ENCODE results near the gene POP5. TPM values are rescaled to one million over a fixed set of nuclear protein-coding genes. Genes with fewer than 3 reads are reported as not detected.
"Not testable (repeated sequence)": the region's sequence is repeated elsewhere in the genome, so short reads cannot be mapped to it uniquely, and the experiment has no call there.

Gene POP5
- total RNA-seq, 1 experiment from 2014 or later, result 81.0 TPM

DNA sequence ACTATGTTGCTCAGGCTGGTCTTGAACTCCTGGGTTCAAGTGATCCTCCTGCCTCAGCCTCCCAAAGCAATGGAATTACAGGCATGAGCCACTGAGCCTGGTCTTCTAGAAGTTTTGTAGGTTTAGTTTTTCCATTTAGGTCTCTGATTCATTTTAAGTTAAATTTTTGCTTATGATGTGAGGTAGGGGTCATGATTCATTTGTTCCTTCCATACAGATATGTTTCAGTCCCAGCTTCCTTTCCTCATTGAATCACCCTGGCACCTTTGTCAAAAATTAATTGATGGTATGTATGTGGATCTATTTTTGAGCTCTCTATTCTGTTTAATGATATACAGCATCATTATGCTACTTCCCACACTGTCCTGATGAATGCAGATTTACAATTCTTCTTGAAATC, 33.6 kb upstream of the POP5 start:
- TF ChIP-seq, protein P1, sequence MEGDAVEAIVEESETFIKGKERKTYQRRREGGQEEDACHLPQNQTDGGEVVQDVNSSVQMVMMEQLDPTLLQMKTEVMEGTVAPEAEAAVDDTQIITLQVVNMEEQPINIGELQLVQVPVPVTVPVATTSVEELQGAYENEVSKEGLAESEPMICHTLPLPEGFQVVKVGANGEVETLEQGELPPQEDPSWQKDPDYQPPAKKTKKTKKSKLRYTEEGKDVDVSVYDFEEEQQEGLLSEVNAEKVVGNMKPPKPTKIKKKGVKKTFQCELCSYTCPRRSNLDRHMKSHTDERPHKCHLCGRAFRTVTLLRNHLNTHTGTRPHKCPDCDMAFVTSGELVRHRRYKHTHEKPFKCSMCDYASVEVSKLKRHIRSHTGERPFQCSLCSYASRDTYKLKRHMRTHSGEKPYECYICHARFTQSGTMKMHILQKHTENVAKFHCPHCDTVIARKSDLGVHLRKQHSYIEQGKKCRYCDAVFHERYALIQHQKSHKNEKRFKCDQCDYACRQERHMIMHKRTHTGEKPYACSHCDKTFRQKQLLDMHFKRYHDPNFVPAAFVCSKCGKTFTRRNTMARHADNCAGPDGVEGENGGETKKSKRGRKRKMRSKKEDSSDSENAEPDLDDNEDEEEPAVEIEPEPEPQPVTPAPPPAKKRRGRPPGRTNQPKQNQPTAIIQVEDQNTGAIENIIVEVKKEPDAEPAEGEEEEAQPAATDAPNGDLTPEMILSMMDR (IDR thresholded peaks at IDR 0.05; ENCODE audit: unreplicated experiment), result no peak
- Mint-ChIP-seq H3K4me3 (ENCODE audit: low read depth, unreplicated experiment) (no peak overlapping the region), H3K4me1 (ENCODE audit: low read depth, unreplicated experiment) (peaks cover under 1% of the 10 kb centered on the region), H3K36me3 (ENCODE audit: insufficient read depth, unreplicated experiment) (no peaks in the 10 kb centered on the region), H3K27ac (ENCODE audit: unreplicated experiment) (no peak overlapping the region), H3K9me3 (ENCODE audit: low read depth, unreplicated experiment) (no peaks in the 10 kb centered on the region), H3K27me3 (ENCODE audit: unreplicated experiment) (peaks cover 80% of the 10 kb centered on the region)
- CTCF ChIA-PET, result no interaction called here
- intact Hi-C loops (cut with micrococcal nuclease; ENCODE audit: unreplicated experiment), result no loop called here
- no TSS peak for BruUV-seq (replicated peaks)
- no peak for DNase-seq

DNA sequence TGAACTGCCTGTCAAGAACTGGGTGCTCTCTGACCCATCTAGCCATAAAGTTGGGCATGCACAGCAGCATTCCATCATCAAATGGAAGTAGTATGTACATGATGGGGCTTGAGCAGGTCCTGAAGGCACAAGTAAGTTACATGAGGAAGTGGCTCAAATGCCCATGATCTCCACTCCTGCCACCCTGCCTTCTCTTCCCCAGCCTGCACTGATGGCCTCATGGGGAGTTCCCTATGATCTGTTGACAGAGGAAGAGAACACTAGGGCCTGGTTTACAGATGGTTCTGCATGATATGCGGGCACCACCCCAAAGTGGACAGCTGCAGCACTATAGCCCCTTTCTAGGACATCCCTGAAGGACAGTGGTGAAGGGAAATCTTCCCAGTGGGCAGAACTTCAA, 30.3 kb upstream of the POP5 start:
- BruUV-seq (replicated peaks); CTCF ChIA-PET; H3K27ac Mint-ChIP-seq (ENCODE audit: unreplicated experiment); intact Hi-C loops (cut with micrococcal nuclease; ENCODE audit: unreplicated experiment); H3K4me1 Mint-ChIP-seq (ENCODE audit: low read depth, unreplicated experiment); H3K36me3 Mint-ChIP-seq (ENCODE audit: insufficient read depth, unreplicated experiment); H3K4me3 Mint-ChIP-seq (ENCODE audit: low read depth, unreplicated experiment); DNase-seq; H3K9me3 Mint-ChIP-seq (ENCODE audit: low read depth, unreplicated experiment): not testable (repeated sequence)
- peaks cover 81% of the 10 kb centered on the region for H3K27me3 Mint-ChIP-seq (ENCODE audit: unreplicated experiment)

DNA sequence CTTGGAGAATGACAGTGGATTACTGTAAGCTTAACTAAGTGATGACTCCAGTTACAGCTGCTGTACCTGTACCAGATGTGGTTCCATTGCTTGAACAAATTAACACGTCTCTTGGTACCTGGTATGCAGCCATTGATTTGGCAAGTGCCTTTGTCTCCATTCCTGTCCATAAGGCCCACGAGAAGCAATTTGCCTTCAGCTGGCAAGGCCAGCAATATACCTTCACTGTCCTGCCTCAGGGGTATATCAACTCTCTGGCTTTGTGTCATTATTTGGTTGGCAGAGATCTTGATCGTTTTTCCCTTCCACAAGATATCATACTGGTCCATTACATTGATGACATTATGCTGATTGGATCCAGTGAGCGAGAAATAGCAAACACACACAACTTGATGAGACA, 29.4 kb upstream of the POP5 start:
- no peaks in the 10 kb centered on the region for H3K9me3 Mint-ChIP-seq (ENCODE audit: low read depth, unreplicated experiment)
- H3K36me3 Mint-ChIP-seq (ENCODE audit: insufficient read depth, unreplicated experiment), result no peaks in the 10 kb centered on the region
- DNase-seq, result no peak
- H3K4me1 Mint-ChIP-seq (ENCODE audit: low read depth, unreplicated experiment), result no peaks in the 10 kb centered on the region
- BruUV-seq (replicated peaks), result no TSS peak
- no peak overlapping the region for H3K27ac Mint-ChIP-seq (ENCODE audit: unreplicated experiment)
- CTCF ChIA-PET, result no interaction called here
- TF ChIP-seq, protein P1 (IDR thresholded peaks at IDR 0.05; ENCODE audit: unreplicated experiment), result no peak
- intact Hi-C loops (cut with micrococcal nuclease; ENCODE audit: unreplicated experiment), result no loop called here
- no peak overlapping the region for H3K4me3 Mint-ChIP-seq (ENCODE audit: low read depth, unreplicated experiment)
- H3K27me3 Mint-ChIP-seq (ENCODE audit: unreplicated experiment), result peaks cover 87% of the 10 kb centered on the region

DNA sequence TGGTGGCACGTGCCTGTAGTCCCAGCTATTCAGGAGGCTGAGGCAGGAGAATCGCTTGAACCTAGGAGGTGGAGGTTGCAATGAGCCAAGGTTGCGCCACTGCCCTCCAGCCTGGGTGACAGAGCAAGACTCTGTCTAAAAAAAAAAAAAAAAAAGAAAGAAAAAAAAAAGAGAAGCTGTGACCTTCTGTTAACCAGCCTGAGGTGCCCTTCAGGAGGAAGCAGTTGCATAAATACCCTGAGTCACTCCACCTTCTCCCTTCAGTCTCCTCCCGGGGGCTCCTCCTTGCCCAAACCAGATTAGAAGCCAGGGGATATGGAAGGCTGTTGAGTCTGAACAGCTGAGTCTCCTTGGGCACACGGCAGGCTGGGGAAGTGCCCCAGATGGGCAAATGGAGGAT, 21.2 kb upstream of the POP5 start:
- H3K9me3 Mint-ChIP-seq (ENCODE audit: low read depth, unreplicated experiment); H3K4me3 Mint-ChIP-seq (ENCODE audit: low read depth, unreplicated experiment); BruUV-seq (replicated peaks); H3K27ac Mint-ChIP-seq (ENCODE audit: unreplicated experiment); H3K36me3 Mint-ChIP-seq (ENCODE audit: insufficient read depth, unreplicated experiment); intact Hi-C loops (cut with micrococcal nuclease; ENCODE audit: unreplicated experiment): not testable (repeated sequence)
- DNase-seq, result peak; percentile 24
- peaks cover 21% of the 10 kb centered on the region for H3K4me1 Mint-ChIP-seq (ENCODE audit: low read depth, unreplicated experiment)
- CTCF ChIA-PET, result interaction anchor here (0.6 to 1.2 kb wide), 3 partner anchors 37 to 376 kb away, joined by 3 read pairs; partner anchors contain the start of gene HNF1A
- peaks cover 14% of the 10 kb centered on the region for H3K27me3 Mint-ChIP-seq (ENCODE audit: unreplicated experiment)

DNA sequence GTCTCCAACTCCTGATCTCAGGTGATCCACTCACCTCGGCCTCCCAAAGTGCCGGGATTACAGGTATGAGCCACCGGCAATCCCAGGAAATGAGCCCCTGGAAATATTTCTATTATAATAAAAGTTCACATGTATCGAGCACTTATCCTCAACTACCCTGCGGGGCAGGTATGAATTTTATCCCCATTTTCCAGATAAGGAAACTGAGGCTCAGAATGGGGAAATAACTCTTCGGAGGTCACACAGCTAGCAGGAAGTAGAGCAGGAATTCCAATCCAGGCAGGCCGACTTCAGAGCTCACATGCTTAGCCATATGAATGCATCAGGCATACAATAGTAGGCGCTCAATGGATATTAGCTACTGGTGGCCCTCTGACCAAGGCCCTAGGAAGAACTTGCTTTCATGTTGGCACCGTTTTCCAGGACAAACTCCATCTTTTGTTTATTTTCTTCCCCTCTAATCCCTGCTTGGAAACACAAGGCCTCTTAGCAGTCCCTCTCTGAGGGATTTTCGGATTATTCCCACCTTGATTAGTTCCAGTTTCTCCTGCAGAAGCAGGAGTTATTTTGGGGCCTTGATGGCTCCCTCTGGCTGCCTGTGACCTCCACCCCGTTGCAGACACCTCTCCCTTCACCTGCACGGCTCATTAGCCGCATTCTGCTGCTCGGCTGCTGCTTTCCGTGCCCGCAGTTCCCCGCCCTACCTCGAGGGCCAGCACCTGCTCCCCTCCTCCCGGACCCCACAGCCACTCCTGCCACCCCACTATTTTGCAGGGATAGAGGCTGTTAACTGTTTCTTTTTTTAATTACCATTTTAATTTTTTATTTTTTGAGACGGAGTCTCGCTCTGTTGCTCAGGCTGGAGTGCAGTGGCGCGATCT, 18.7 kb upstream of the POP5 start:
- Mint-ChIP-seq H3K27ac (ENCODE audit: unreplicated experiment) (no peak overlapping the region), H3K27me3 (ENCODE audit: unreplicated experiment) (no peaks in the 10 kb centered on the region), H3K9me3 (ENCODE audit: low read depth, unreplicated experiment) (no peaks in the 10 kb centered on the region), H3K36me3 (ENCODE audit: insufficient read depth, unreplicated experiment) (peaks cover 10% of the 10 kb centered on the region), H3K4me3 (ENCODE audit: low read depth, unreplicated experiment) (no peak overlapping the region), H3K4me1 (ENCODE audit: low read depth, unreplicated experiment) (peaks cover 21% of the 10 kb centered on the region)
- BruUV-seq (replicated peaks), result no TSS peak
- intact Hi-C loops (cut with micrococcal nuclease; ENCODE audit: unreplicated experiment), result no loop called here
- no peak for DNase-seq
- TF ChIP-seq, protein P1 (IDR thresholded peaks at IDR 0.05; ENCODE audit: unreplicated experiment), result no peak
- CTCF ChIA-PET, result interaction anchor here (0.5 to 0.8 kb wide), 3 partner anchors 35 to 86 kb away, joined by 3 to 4 read pairs (median 3); no protein-coding TSS in a partner anchor

Measured in Calu3 (cell line).